DMS114 treated with DMSO at 0.1 percent for 48 hours (cell line): ENCODE measurements around the gene THOC1.
"Not testable (repeated sequence)": the region's sequence is repeated elsewhere in the genome, so short reads cannot be mapped to it uniquely, and the experiment has no call there.

Source experiments
- DNase-seq: peaks from one replicate; lab custom pipeline; 2025; ENCODE audit not compliant: unreplicated experiment; lab: John Stamatoyannopoulos, UW

The THOC1 gene

GRCh38 chr18:267688-268552 lies at the start of gene THOC1:
THOC1 (minus strand) TSS chr18:268047; CDS start chr18:268019, 28 bp downstream.
- peak; percentile 69 for DNase-seq

- DNase-seq: no peak
Measured at GRCh38 chr18:317618-318017, 49.8 kb upstream of the THOC1 start.

GRCh38 chr18:316393-316792 lies 48.5 kb upstream of the THOC1 start:
- no peak for DNase-seq

GRCh38 chr18:313931-314330 lies 46.1 kb upstream of the THOC1 start:
- no peak for DNase-seq

GRCh38 chr18:312415-312814 lies 44.6 kb upstream of the THOC1 start:
- no peak for DNase-seq

- DNase-seq: no peak
Measured at GRCh38 chr18:310042-310441, 42.2 kb upstream of the THOC1 start.

GRCh38 chr18:308086-308485 lies 40.2 kb upstream of the THOC1 start:
- not testable (repeated sequence) for DNase-seq

- DNase-seq: no peak
Measured at GRCh38 chr18:306608-307255, 38.9 kb upstream of the THOC1 start.

GRCh38 chr18:305003-305501 lies 37.2 kb upstream of the THOC1 start:
- no peak for DNase-seq

GRCh38 chr18:303607-304006 lies 35.8 kb upstream of the THOC1 start:
- no peak for DNase-seq

- no peak for DNase-seq
Measured at GRCh38 chr18:303011-303410, 35.2 kb upstream of the THOC1 start.

- no peak for DNase-seq
Measured at GRCh38 chr18:302097-302496, 34.2 kb upstream of the THOC1 start.

GRCh38 chr18:297936-298335 lies 30.1 kb upstream of the THOC1 start:
- DNase-seq: no peak

- no peak for DNase-seq
Measured at GRCh38 chr18:295756-296490, 28.1 kb upstream of the THOC1 start.

- no peak for DNase-seq
Measured at GRCh38 chr18:294566-294965, 26.7 kb upstream of the THOC1 start.

GRCh38 chr18:293536-293935 lies 25.7 kb upstream of the THOC1 start:
- DNase-seq: no peak

GRCh38 chr18:292271-292670 lies 24.4 kb upstream of the THOC1 start:
- no peak for DNase-seq

- DNase-seq: not testable (repeated sequence)
Measured at GRCh38 chr18:289970-290369, 22.1 kb upstream of the THOC1 start.

GRCh38 chr18:289026-289425 lies 21.2 kb upstream of the THOC1 start:
- no peak for DNase-seq

GRCh38 chr18:286515-287310 lies 18.9 kb upstream of the THOC1 start:
- DNase-seq: peak; percentile 9

- no peak for DNase-seq
Measured at GRCh38 chr18:285817-286216, 18.0 kb upstream of the THOC1 start.
